ENCODE measurements around the gene ATF1. TPM values are rescaled to one million over a fixed set of nuclear protein-coding genes. Genes with fewer than 3 reads are reported as not detected.
"Not testable (repeated sequence)": the region's sequence is repeated elsewhere in the genome, so short reads cannot be mapped to it uniquely, and the experiment has no call there.

ATF1 gene
- total RNA-seq, 1 donor, result 29.0 TPM

DNA sequence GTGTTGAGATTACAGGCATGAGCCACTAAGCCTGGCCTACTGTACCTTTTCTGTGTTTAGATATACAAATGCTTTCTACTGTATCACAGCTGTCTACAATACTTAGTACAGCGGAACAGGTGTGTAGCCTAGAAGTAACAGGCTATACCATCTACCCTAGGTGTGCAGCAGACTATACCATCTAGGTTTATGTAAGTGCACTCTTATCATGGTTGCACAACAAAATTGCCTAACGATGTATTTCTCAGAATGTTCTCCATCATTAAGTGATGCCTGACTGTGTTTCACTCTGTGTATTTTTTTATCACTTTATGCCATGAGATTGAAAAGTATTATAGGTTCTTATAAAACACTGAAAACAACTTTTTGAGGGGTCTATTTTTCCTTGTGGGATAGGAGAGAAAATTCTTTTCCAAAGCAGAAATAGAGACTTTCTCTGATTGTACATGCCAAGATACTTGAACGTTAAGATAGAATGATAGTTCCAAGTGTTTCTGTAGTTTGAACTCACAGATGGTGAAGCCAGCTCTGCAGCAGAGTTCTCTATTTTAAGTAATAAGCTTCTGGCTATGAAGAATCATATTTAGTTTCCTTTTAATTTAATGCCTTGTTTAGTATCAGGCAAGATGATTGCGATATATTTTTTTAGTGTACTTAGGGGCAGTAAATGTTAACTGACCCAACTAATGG, 95.9 kb downstream of the ATF1 start:
- no peak overlapping the region for H3K27ac ChIP-seq (ENCODE audit: low read depth, low read length)
- H3K27me3 ChIP-seq (ENCODE audit: insufficient read depth, low read length), result no peaks in the 10 kb centered on the region
- no peak overlapping the region for H3K4me3 ChIP-seq (ENCODE audit: insufficient read depth, low read length)
- no peaks in the 10 kb centered on the region for H3K36me3 ChIP-seq (ENCODE audit: insufficient read depth, low read length)
- H2AFZ ChIP-seq (ENCODE audit: low read length), result no peak overlapping the region
- H3K9me3 ChIP-seq (ENCODE audit: low read depth, low read length), result no peaks in the 10 kb centered on the region
- H4K20me1 ChIP-seq (ENCODE audit: insufficient read depth, low read length), result no peaks in the 10 kb centered on the region
- no peaks in the 10 kb centered on the region for H3K79me2 ChIP-seq (ENCODE audit: insufficient read depth, low read length)
- TF ChIP-seq, protein P1, sequence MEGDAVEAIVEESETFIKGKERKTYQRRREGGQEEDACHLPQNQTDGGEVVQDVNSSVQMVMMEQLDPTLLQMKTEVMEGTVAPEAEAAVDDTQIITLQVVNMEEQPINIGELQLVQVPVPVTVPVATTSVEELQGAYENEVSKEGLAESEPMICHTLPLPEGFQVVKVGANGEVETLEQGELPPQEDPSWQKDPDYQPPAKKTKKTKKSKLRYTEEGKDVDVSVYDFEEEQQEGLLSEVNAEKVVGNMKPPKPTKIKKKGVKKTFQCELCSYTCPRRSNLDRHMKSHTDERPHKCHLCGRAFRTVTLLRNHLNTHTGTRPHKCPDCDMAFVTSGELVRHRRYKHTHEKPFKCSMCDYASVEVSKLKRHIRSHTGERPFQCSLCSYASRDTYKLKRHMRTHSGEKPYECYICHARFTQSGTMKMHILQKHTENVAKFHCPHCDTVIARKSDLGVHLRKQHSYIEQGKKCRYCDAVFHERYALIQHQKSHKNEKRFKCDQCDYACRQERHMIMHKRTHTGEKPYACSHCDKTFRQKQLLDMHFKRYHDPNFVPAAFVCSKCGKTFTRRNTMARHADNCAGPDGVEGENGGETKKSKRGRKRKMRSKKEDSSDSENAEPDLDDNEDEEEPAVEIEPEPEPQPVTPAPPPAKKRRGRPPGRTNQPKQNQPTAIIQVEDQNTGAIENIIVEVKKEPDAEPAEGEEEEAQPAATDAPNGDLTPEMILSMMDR (IDR thresholded peaks at IDR 0.05; ENCODE audit: extremely low read depth, low read depth, low read length), result no peak
- H3K4me2 ChIP-seq (ENCODE audit: insufficient read depth, low read length), result no peak overlapping the region
- DNase-seq (ENCODE audit: insufficient read length, low spot score, missing footprints), result no peak
- H3K4me1 ChIP-seq (ENCODE audit: insufficient read depth, low read length), result no peaks in the 10 kb centered on the region

DNA sequence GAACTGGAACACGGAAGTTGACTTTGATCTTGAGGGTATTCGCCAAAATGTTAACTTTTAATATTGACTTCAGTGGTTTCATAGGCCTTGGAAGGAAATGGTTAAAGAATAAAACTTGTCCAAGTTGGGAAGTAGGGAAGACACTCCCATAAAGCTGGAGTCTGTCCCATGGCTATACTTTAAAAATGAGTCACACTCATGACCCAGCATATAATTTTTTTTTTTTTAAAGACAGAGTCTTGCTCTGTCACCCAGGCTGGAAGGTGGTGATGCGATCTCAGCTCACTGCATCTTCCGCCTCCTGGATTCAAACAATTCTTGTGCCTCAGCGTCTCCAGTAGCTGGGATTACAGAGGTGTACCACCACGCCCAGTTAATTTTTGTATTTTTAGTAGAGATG, 98.4 kb downstream of the ATF1 start:
- H3K4me1 ChIP-seq (ENCODE audit: insufficient read depth, low read length), result no peaks in the 10 kb centered on the region
- TF ChIP-seq, protein P1 (IDR thresholded peaks at IDR 0.05; ENCODE audit: extremely low read depth, low read depth, low read length), result no peak
- peak overlapping the region; percentile 43 for H2AFZ ChIP-seq (ENCODE audit: low read length)
- no peak overlapping the region for H3K27ac ChIP-seq (ENCODE audit: low read depth, low read length)
- H4K20me1 ChIP-seq (ENCODE audit: insufficient read depth, low read length), result no peaks in the 10 kb centered on the region
- no peaks in the 10 kb centered on the region for H3K79me2 ChIP-seq (ENCODE audit: insufficient read depth, low read length)
- no peak overlapping the region for H3K4me3 ChIP-seq (ENCODE audit: insufficient read depth, low read length)
- H3K9me3 ChIP-seq (ENCODE audit: low read depth, low read length), result peaks cover 4% of the 10 kb centered on the region
- no peaks in the 10 kb centered on the region for H3K36me3 ChIP-seq (ENCODE audit: insufficient read depth, low read length)
- peak overlapping the region; percentile 31 for H3K4me2 ChIP-seq (ENCODE audit: insufficient read depth, low read length)
- DNase-seq (ENCODE audit: insufficient read length, low spot score, missing footprints), result peak; percentile 86
- H3K27me3 ChIP-seq (ENCODE audit: insufficient read depth, low read length), result no peaks in the 10 kb centered on the region

DNA sequence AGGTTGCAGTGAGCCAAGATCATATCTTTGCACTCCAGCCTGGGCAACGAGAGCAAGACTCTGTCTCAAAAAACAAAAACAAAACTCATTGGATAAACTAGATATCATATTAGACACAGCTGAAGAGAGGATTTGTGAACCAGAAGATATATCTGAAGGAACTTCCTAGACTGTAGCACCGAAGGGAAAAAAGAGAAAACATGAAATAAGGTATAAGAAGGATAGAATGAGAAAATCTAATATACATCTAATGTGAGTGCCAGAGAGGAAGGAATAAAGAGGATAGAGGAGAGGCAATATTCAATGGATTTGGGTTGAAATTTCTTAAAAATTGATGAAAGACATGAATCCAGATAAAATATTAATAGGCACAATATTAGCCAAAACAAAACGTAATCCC, 101.4 kb downstream of the ATF1 start:
- TF ChIP-seq, protein P1 (IDR thresholded peaks at IDR 0.05; ENCODE audit: extremely low read depth, low read depth, low read length), result no peak
- Histone ChIP-seq H3K9me3 (ENCODE audit: low read depth, low read length) (peaks cover 4% of the 10 kb centered on the region), H3K4me2 (ENCODE audit: insufficient read depth, low read length) (no peak overlapping the region), H3K27me3 (ENCODE audit: insufficient read depth, low read length) (no peaks in the 10 kb centered on the region), H3K36me3 (ENCODE audit: insufficient read depth, low read length) (no peaks in the 10 kb centered on the region), H3K4me3 (ENCODE audit: insufficient read depth, low read length) (no peak overlapping the region), H2AFZ (ENCODE audit: low read length) (no peak overlapping the region), H3K27ac (ENCODE audit: low read depth, low read length) (no peak overlapping the region), H3K79me2 (ENCODE audit: insufficient read depth, low read length) (no peaks in the 10 kb centered on the region), H3K4me1 (ENCODE audit: insufficient read depth, low read length) (no peaks in the 10 kb centered on the region), H4K20me1 (ENCODE audit: insufficient read depth, low read length) (no peaks in the 10 kb centered on the region)
- no peak for DNase-seq (ENCODE audit: insufficient read length, low spot score, missing footprints)

DNA sequence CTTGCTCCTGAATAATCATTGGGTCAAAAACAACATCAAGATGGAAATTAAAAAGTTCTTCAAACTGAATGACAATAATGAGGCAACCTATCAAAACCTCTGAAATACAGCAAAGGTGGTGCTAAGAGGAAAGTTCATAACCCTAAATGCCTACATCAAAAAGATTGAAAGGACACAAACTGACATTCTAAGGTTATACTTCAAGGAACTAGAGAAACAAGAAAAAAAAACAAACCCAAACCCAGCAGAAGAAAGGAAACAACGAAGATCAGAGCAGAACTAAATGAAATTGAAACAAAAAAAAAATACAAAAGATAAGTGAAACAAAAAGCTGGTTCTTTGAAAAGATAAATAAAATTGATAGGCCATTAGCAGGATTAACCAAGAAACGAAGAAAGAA, 105.0 kb downstream of the ATF1 start:
- not testable (repeated sequence) for H3K79me2 ChIP-seq (ENCODE audit: insufficient read depth, low read length); H3K27ac ChIP-seq (ENCODE audit: low read depth, low read length); H3K4me3 ChIP-seq (ENCODE audit: insufficient read depth, low read length); H3K36me3 ChIP-seq (ENCODE audit: insufficient read depth, low read length); H4K20me1 ChIP-seq (ENCODE audit: insufficient read depth, low read length); H3K4me2 ChIP-seq (ENCODE audit: insufficient read depth, low read length); H3K4me1 ChIP-seq (ENCODE audit: insufficient read depth, low read length); DNase-seq (ENCODE audit: insufficient read length, low spot score, missing footprints); H2AFZ ChIP-seq (ENCODE audit: low read length); H3K27me3 ChIP-seq (ENCODE audit: insufficient read depth, low read length); H3K9me3 ChIP-seq (ENCODE audit: low read depth, low read length)

Small RNAs within 50 kb of the gene (small RNA-seq; reads per million reads assigned to genes)
- gene AC013244.2, result not detected
- gene RF00019, result not detected
- gene RN7SL519P, result not detected

Other genes with a start within 250 kb of the ATF1 start
- gene TMPRSS12, start 78.8 kb downstream of the ATF1 start, total RNA-seq, result not detected in 2 replicates
- gene HIGD1C, start 188.4 kb downstream of the ATF1 start, total RNA-seq, result not detected in 2 replicates